Measurements from ENCODE around the gene WRAP53.

WRAP53 gene

GRCh38 chr17:7747635-7748071 lies 59.4 kb downstream of the WRAP53 start:
- DNase-seq = no peak

GRCh38 chr17:7748076-7748775 lies 59.9 kb downstream of the WRAP53 start:
- no peak for DNase-seq

DNA sequence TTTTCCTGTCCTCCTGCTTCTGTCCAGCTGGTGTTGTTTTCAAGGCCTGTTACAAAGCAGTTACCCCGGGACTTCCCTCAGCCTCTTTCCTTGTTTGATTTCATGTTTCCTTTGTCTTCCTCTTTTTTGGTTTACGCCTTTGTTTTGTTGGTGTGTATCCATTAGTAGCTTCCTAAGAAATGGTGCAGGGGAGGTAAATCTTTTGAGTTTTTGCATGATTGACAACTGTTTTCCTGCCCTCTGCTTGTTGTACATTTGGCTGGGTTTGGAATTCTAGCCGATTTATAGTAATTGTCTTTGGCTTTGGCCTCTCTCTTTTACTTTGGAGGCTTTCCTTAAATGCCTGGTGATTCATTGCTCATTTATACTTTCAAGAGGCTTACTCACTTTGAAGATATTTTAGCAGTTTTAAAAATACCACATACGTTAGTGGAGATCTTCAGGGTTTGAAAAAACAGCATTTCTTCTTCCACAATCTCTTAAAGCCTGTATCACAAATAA lies 62.1 kb downstream of the WRAP53 start:
- peak; percentile 38 for DNase-seq
